HCT116 (cell line): ENCODE results near the gene RPAP3. TPM values are rescaled to one million over a fixed set of nuclear protein-coding genes. Genes with fewer than 3 reads are reported as not detected.

Source experiments
- ATAC-seq: fragments of 200-7000 bp; cut with Tn5 transposase; 2 replicates; pipeline ENCODE4 v1.9.1; 2020; ENCODE audit warnings: mild to moderate bottlenecking, moderate library complexity
- BruUV-seq: library from RNA; stranded (reverse); fragments of 400-500 nt; replicated peaks from 2 replicates; lab custom pipeline; 2021; lab: Mats Ljungman, UMichigan
- CTCF ChIA-PET: fragments of 300-600 bp; sonication (Branson Sonifier 250); formaldehyde crosslinking; loops from one replicate; lab custom pipeline; 2021; ENCODE audit warnings: antibody characterized with exemption; lab: Charles Lee
- POLR2A ChIA-PET: fragments of 300-600, 350-600 bp; sonication (Branson Sonifier 250); formaldehyde crosslinking; loops from one replicate; lab custom pipeline; 2021; ENCODE audit warnings: antibody characterized with exemption; lab: Charles Lee
- RAD21 ChIA-PET, 2 experiments: fragments of 300-600 bp; sonication (Branson Sonifier 250); formaldehyde crosslinking; loops; one replicate each; lab custom pipeline; 2023; ENCODE audit warnings: low total read pairs in 2 of 2; ENCODE audit not compliant: uncharacterized antibody in 2 of 2, unreplicated experiment in 2 of 2, low non-redundant PET in 1 of 2; lab: Charles Lee
- DNase-seq: peaks from one replicate; pipeline ENCODE4 v3.0.0-alpha.2; 2010; ENCODE audit warnings: low read depth, low spot score
- H2AFZ ChIP-seq: fragments of 200-600 bp; shearing (Covaris generic), sonication (generic); 2 replicates; pipeline ENCODE4 v1.6.1; 2017; ENCODE audit warnings: low read depth, mixed run types, mixed read lengths, antibody characterized with exemption, low read length; ENCODE audit not compliant: poor library complexity, severe bottlenecking
- H3K27ac ChIP-seq: 2 replicates; pipeline ENCODE4 v1.5.1; 2012; ENCODE audit warnings: low read depth, low read length
- H3K27me3 ChIP-seq: fragments of 200-600 bp; sonication (generic); 2 replicates; pipeline ENCODE4 v1.6.1; 2016; ENCODE audit warnings: mixed run types, low read length, mixed read lengths; ENCODE audit not compliant: insufficient read depth
- H3K36me3 ChIP-seq, 2 experiments: fragments of 200-500 bp in 1 of 2; fragments of 200-600 bp in 1 of 2; sonication (Bioruptor generic) in 1 of 2; sonication (generic) in 1 of 2; 2 replicates each; pipeline versions ENCODE4 v1.5.1 to v1.6.1; 2014 to 2016; ENCODE audit warnings: low read length in 2 of 2, inconsistent platforms in 1 of 2, mixed read lengths in 1 of 2, mixed run types in 1 of 2; ENCODE audit not compliant: insufficient read depth in 2 of 2, control insufficient read depth in 1 of 2
- H3K4me1 ChIP-seq, 2 experiments: fragments of 200-600 bp in 1 of 2; sonication (generic) in 1 of 2; 2 replicates each; pipeline versions ENCODE4 v1.5.1 to v1.6.1; 2012 to 2017; ENCODE audit warnings: low read length in 2 of 2, inconsistent platforms in 1 of 2, mild to moderate bottlenecking in 1 of 2, mixed read lengths in 1 of 2, mixed run types in 1 of 2, moderate library complexity in 1 of 2; ENCODE audit not compliant: insufficient read depth in 2 of 2, control insufficient read depth in 1 of 2
- H3K4me2 ChIP-seq: fragments of 200-600 bp; sonication (generic); 2 replicates; pipeline ENCODE4 v1.6.1; 2017; ENCODE audit warnings: mixed run types, low read length, mixed read lengths
- H3K4me3 ChIP-seq, 2 experiments: fragments of 200-600 bp in 1 of 2; sonication (generic) in 1 of 2; replicated peaks in 1 of 2; 2 replicates each; pipeline ENCODE4 v1.5.1; 2011 to 2016; ENCODE audit warnings: low read length in 2 of 2, control low read depth in 1 of 2, low read depth in 1 of 2, mild to moderate bottlenecking in 1 of 2, mixed read lengths in 1 of 2, mixed run types in 1 of 2
- H3K79me2 ChIP-seq: fragments of 200-600 bp; sonication (generic); 2 replicates; pipeline ENCODE4 v1.6.1; 2017; ENCODE audit warnings: mild to moderate bottlenecking, mixed run types, low read length, moderate library complexity, mixed read lengths; ENCODE audit not compliant: insufficient read depth
- H3K9ac ChIP-seq: fragments of 200-600 bp; sonication (generic); 2 replicates; pipeline ENCODE4 v1.6.1; 2016; ENCODE audit warnings: low read length, mixed read lengths
- H3K9me2 ChIP-seq: fragments of 200-600 bp; sonication (generic), shearing (Covaris generic); 2 replicates; pipeline ENCODE4 v1.6.1; 2017; ENCODE audit warnings: mixed run types, mild to moderate bottlenecking, moderate library complexity; ENCODE audit not compliant: insufficient read depth
- H3K9me3 ChIP-seq, 2 experiments: fragments of 200-500 bp in 1 of 2; fragments of 200-600 bp in 1 of 2; sonication (Bioruptor generic) in 1 of 2; sonication (generic) in 1 of 2; 2 replicates each; pipeline ENCODE4 v1.6.1; 2014 to 2017; ENCODE audit warnings: low read length in 2 of 2, mixed read lengths in 2 of 2, inconsistent platforms in 1 of 2, low read depth in 1 of 2, mild to moderate bottlenecking in 1 of 2, mixed run types in 1 of 2, moderate library complexity in 1 of 2; ENCODE audit not compliant: control insufficient read depth in 1 of 2, insufficient read depth in 1 of 2
- H4K20me1 ChIP-seq: fragments of 200-600 bp; sonication (generic), shearing (Covaris generic); 2 replicates; pipeline ENCODE4 v1.6.1; 2017; ENCODE audit warnings: mixed run types, mild to moderate bottlenecking, moderate library complexity; ENCODE audit not compliant: insufficient read depth
- ATF3 ChIP-seq: IDR thresholded peaks from 2 replicates; pipeline ENCODE4 v1.6.1; 2012
- EGR1 ChIP-seq: IDR thresholded peaks from 2 replicates; pipeline ENCODE4 v1.6.1; 2012; ENCODE audit warnings: low read depth
- EZH2phosphoT487 ChIP-seq: fragments of 200-600 bp; IDR thresholded peaks from 2 replicates; pipeline ENCODE4 v1.6.1; 2018; ENCODE audit warnings: antibody characterized with exemption, borderline replicate concordance
- POLR2AphosphoS5 ChIP-seq: IDR thresholded peaks from 2 replicates; pipeline ENCODE4 v1.6.1; 2011; ENCODE audit warnings: mild to moderate bottlenecking, low read depth, low read length, moderate library complexity
- REST ChIP-seq: IDR thresholded peaks from 2 replicates; pipeline ENCODE4 v1.6.1; 2012; ENCODE audit warnings: low read depth
- SIN3A ChIP-seq: IDR thresholded peaks from 2 replicates; pipeline ENCODE4 v1.6.1; 2012; ENCODE audit warnings: low read depth
- SP1 ChIP-seq: IDR thresholded peaks from 2 replicates; pipeline ENCODE4 v1.6.1; 2012; ENCODE audit warnings: low read depth
- SRF ChIP-seq: IDR thresholded peaks from 2 replicates; pipeline ENCODE4 v1.6.1; 2012; ENCODE audit warnings: low read depth
- ZNF274 ChIP-seq: fragments of 200-500 bp; sonication (Bioruptor generic); IDR thresholded peaks from 2 replicates; pipeline ENCODE4 v1.6.1; 2014; ENCODE audit warnings: mild to moderate bottlenecking, low read depth, low read length, inconsistent platforms
- intact Hi-C: fragments of 100-400 bp; cut with micrococcal nuclease; formaldehyde crosslinking; loops from 2 replicates; pipeline ENCODE4 v1.10.0; 2022
- total RNA-seq: library from RNA; stranded (reverse); gene quantifications from one replicate; pipeline ENCODE4 v1.2.1, GENCODE V29; 2021; ENCODE audit not compliant: unreplicated experiment
- TF ChIP-seq, protein P1 (sequence below): IDR thresholded peaks from 2 replicates; pipeline ENCODE4 v1.6.1; 2011; ENCODE audit warnings: mild to moderate bottlenecking, low read length, moderate library complexity; ENCODE audit not compliant: insufficient replicate concordance; ENCODE audit errors: extremely low read depth
- TF ChIP-seq, protein P2 (sequence below), 3 experiments: fragments of 200-600 bp in 1 of 3; sonication (generic) in 1 of 3; IDR thresholded peaks in 2 of 3; conservative IDR thresholded peaks in 1 of 3; 2 replicates each; pipeline ENCODE4 v1.5.1; 2012 to 2017; ENCODE audit warnings: low read depth in 2 of 3, low read length in 2 of 3, antibody characterized with exemption in 1 of 3, borderline replicate concordance in 1 of 3, control low read depth in 1 of 3, mild to moderate bottlenecking in 1 of 3, mixed read lengths in 1 of 3, mixed run types in 1 of 3, moderate library complexity in 1 of 3; ENCODE audit not compliant: insufficient read depth in 1 of 3
- TF ChIP-seq, protein P3 (sequence below): IDR thresholded peaks from 2 replicates; pipeline ENCODE4 v1.6.1; 2012

RPAP3 gene
- total RNA-seq, 1 experiment from 2014 or later = 48.3 TPM

- intact Hi-C loops = no loop called here
- TF ChIP-seq ATF3 (no peak), EZH2phosphoT487 (no peak), REST (no peak), SP1 (no peak), EGR1 (no peak), POLR2AphosphoS5 (no peak), ZNF274 (no peak), SIN3A (no peak), SRF (no peak)
- TF ChIP-seq, protein P1, sequence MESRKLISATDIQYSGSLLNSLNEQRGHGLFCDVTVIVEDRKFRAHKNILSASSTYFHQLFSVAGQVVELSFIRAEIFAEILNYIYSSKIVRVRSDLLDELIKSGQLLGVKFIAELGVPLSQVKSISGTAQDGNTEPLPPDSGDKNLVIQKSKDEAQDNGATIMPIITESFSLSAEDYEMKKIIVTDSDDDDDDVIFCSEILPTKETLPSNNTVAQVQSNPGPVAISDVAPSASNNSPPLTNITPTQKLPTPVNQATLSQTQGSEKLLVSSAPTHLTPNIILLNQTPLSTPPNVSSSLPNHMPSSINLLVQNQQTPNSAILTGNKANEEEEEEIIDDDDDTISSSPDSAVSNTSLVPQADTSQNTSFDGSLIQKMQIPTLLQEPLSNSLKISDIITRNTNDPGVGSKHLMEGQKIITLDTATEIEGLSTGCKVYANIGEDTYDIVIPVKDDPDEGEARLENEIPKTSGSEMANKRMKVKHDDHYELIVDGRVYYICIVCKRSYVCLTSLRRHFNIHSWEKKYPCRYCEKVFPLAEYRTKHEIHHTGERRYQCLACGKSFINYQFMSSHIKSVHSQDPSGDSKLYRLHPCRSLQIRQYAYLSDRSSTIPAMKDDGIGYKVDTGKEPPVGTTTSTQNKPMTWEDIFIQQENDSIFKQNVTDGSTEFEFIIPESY = no peak
- TF ChIP-seq, protein P2, sequence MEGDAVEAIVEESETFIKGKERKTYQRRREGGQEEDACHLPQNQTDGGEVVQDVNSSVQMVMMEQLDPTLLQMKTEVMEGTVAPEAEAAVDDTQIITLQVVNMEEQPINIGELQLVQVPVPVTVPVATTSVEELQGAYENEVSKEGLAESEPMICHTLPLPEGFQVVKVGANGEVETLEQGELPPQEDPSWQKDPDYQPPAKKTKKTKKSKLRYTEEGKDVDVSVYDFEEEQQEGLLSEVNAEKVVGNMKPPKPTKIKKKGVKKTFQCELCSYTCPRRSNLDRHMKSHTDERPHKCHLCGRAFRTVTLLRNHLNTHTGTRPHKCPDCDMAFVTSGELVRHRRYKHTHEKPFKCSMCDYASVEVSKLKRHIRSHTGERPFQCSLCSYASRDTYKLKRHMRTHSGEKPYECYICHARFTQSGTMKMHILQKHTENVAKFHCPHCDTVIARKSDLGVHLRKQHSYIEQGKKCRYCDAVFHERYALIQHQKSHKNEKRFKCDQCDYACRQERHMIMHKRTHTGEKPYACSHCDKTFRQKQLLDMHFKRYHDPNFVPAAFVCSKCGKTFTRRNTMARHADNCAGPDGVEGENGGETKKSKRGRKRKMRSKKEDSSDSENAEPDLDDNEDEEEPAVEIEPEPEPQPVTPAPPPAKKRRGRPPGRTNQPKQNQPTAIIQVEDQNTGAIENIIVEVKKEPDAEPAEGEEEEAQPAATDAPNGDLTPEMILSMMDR (IDR thresholded peaks at IDR 0.05 in 2 of 3, conservative IDR thresholded peaks at IDR 0.05 in 1 of 3; ENCODE audit: borderline replicate concordance in 1 of 3, insufficient read depth in 1 of 3, low read depth in 2 of 3, low read length in 2 of 3) = no peak
- TF ChIP-seq, protein P3, sequence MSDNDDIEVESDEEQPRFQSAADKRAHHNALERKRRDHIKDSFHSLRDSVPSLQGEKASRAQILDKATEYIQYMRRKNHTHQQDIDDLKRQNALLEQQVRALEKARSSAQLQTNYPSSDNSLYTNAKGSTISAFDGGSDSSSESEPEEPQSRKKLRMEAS = no peak
- H3K27ac ChIP-seq = no peak overlapping the region
- no peak for ATAC-seq
- no TSS peak for BruUV-seq
- ChIA-PET RAD21 (no interaction called here), CTCF (interaction anchor here (1.5 to 2.8 kb wide), 2 partner anchors 32 to 102 kb away, joined by 6 to 17 read pairs; no protein-coding TSS in a partner anchor), POLR2A (no interaction called here)
- no peaks in the 10 kb centered on the region for H4K20me1 ChIP-seq
- no peak overlapping the region for H2AFZ ChIP-seq
- no peaks in the 10 kb centered on the region for H3K79me2 ChIP-seq
- no peaks in the 10 kb centered on the region for H3K27me3 ChIP-seq
- H3K9ac ChIP-seq = no peak overlapping the region
- H3K4me2 ChIP-seq = no peak overlapping the region
- H3K4me3 ChIP-seq = no peak overlapping the region
- peaks cover 12 to 30% of the 10 kb centered on the region in 2 experiments; a peak in 3 of 4 replicates for H3K4me1 ChIP-seq
- DNase-seq = no peak
- H3K36me3 ChIP-seq = no peaks in the 10 kb centered on the region
- no peaks in the 10 kb centered on the region for H3K9me3 ChIP-seq
- H3K9me2 ChIP-seq = no peaks in the 10 kb centered on the region
Observed at GRCh38 chr12:47735649-47736048, 29.8 kb upstream of the RPAP3 start.
